SK-N-MC (cell line): ENCODE measurements around the gene TAF4.
"Not testable (repeated sequence)": the region's sequence is repeated elsewhere in the genome, so short reads cannot be mapped to it uniquely, and the experiment has no call there.

Experiments
- EZH2 ChIP-seq: fragments of 200-600 bp; sonication (generic); IDR thresholded peaks from one replicate; pipeline ENCODE4 v1.6.1; 2017; ENCODE audit warnings: antibody characterized with exemption
- FOXP2 ChIP-seq: optimal IDR thresholded peaks from 2 replicates; pipeline ENCODE3; 2011; ENCODE audit warnings: mild to moderate bottlenecking, moderate library complexity; ENCODE audit not compliant: insufficient read depth; ENCODE audit errors: extremely low read length, control extremely low read depth
- POLR2AphosphoS5 ChIP-seq: IDR thresholded peaks from 2 replicates; pipeline ENCODE4 v1.6.1; 2012; ENCODE audit warnings: mild to moderate bottlenecking, low read depth, low read length, borderline replicate concordance

GRCh38 chr20:61948056-61948455 lies 117.6 kb downstream of the TAF4 start:
- not testable (repeated sequence) for TF ChIP-seq EZH2, POLR2AphosphoS5, FOXP2
